ENCODE data around the gene ANKRD24. TPM values are rescaled to one million over a fixed set of nuclear protein-coding genes. Genes with fewer than 3 reads are reported as not detected.

Gene ANKRD24
- total RNA-seq, 1 experiment from 2014 or later = 10.9 TPM

- no peak overlapping the region for H3K4me3 ChIP-seq (ENCODE audit: low read depth, low read length, poor library complexity, severe bottlenecking)
- POLR2A ChIA-PET (ENCODE audit: low non-redundant PET) = no interaction called here
- BruUV-seq (replicated peaks) = no TSS peak
- no peaks in the 10 kb centered on the region for H3K9me3 ChIP-seq (ENCODE audit: low read depth, low read length, poor library complexity, severe bottlenecking)
- intact Hi-C loops (cut with micrococcal nuclease; ENCODE audit: unreplicated experiment) = no loop called here
- peaks cover 4% of the 10 kb centered on the region for H3K4me1 ChIP-seq (ENCODE audit: insufficient read depth, low read length, poor library complexity, severe bottlenecking)
- CTCF ChIA-PET = no interaction called here
- peaks cover 2% of the 10 kb centered on the region for H3K36me3 ChIP-seq (ENCODE audit: insufficient read depth, low read length, poor library complexity, severe bottlenecking)
- no peak overlapping the region for H3K27ac ChIP-seq (ENCODE audit: low read depth, low read length, poor library complexity, severe bottlenecking)
- no peak for TF ChIP-seq CTCF (conservative IDR thresholded peaks at IDR 0.05; ENCODE audit: low read depth, low read length)
- TF ChIP-seq EZH2 (IDR thresholded peaks at IDR 0.05; ENCODE audit: borderline replicate concordance, low read depth, low read length, poor library complexity, severe bottlenecking) = no peak
- H3K27me3 ChIP-seq (replicated peaks; ENCODE audit: insufficient read depth, low read depth, low read length, poor library complexity) = no peaks in the 10 kb centered on the region
- DNase-seq (ENCODE audit: low spot score) = no peak
Observed at GRCh38 chr19:4178990-4179389, 3.5 kb upstream of the ANKRD24 start.

- peaks cover 8% of the 10 kb centered on the region for H3K4me1 ChIP-seq (ENCODE audit: insufficient read depth, low read length, poor library complexity, severe bottlenecking)
- no TSS peak for BruUV-seq (replicated peaks)
- no peak for DNase-seq (ENCODE audit: low spot score)
- TF ChIP-seq EZH2 (IDR thresholded peaks at IDR 0.05; ENCODE audit: borderline replicate concordance, low read depth, low read length, poor library complexity, severe bottlenecking) (no peak), CTCF (conservative IDR thresholded peaks at IDR 0.05; ENCODE audit: low read depth, low read length) (no peak)
- ChIA-PET POLR2A (ENCODE audit: low non-redundant PET) (no interaction called here), CTCF (no interaction called here)
- peak overlapping the region; percentile 63 for H3K4me3 ChIP-seq (ENCODE audit: low read depth, low read length, poor library complexity, severe bottlenecking)
- peaks cover 2% of the 10 kb centered on the region for H3K36me3 ChIP-seq (ENCODE audit: insufficient read depth, low read length, poor library complexity, severe bottlenecking)
- no peaks in the 10 kb centered on the region for H3K27me3 ChIP-seq (replicated peaks; ENCODE audit: insufficient read depth, low read depth, low read length, poor library complexity)
- no peaks in the 10 kb centered on the region for H3K9me3 ChIP-seq (ENCODE audit: low read depth, low read length, poor library complexity, severe bottlenecking)
- H3K27ac ChIP-seq (ENCODE audit: low read depth, low read length, poor library complexity, severe bottlenecking) = no peak overlapping the region
- intact Hi-C loops (cut with micrococcal nuclease; ENCODE audit: unreplicated experiment) = no loop called here
Observed at GRCh38 chr19:4181053-4181508, 1.4 kb upstream of the ANKRD24 start.

- BruUV-seq (replicated peaks) = no TSS peak
- H3K36me3 ChIP-seq (ENCODE audit: insufficient read depth, low read length, poor library complexity, severe bottlenecking) = peaks cover 2% of the 10 kb centered on the region
- DNase-seq (ENCODE audit: low spot score) = peak; percentile 78
- TF ChIP-seq CTCF (conservative IDR thresholded peaks at IDR 0.05; ENCODE audit: low read depth, low read length) (no peak), EZH2 (IDR thresholded peaks at IDR 0.05; ENCODE audit: borderline replicate concordance, low read depth, low read length, poor library complexity, severe bottlenecking) (no peak)
- POLR2A ChIA-PET (ENCODE audit: low non-redundant PET) = no interaction called here
- no peaks in the 10 kb centered on the region for H3K27me3 ChIP-seq (replicated peaks; ENCODE audit: insufficient read depth, low read depth, low read length, poor library complexity)
- peaks cover 8% of the 10 kb centered on the region for H3K4me1 ChIP-seq (ENCODE audit: insufficient read depth, low read length, poor library complexity, severe bottlenecking)
- intact Hi-C loops (cut with micrococcal nuclease; ENCODE audit: unreplicated experiment) = no loop called here
- no peaks in the 10 kb centered on the region for H3K9me3 ChIP-seq (ENCODE audit: low read depth, low read length, poor library complexity, severe bottlenecking)
- H3K27ac ChIP-seq (ENCODE audit: low read depth, low read length, poor library complexity, severe bottlenecking) = no peak overlapping the region
- peak overlapping the region; percentile 63 for H3K4me3 ChIP-seq (ENCODE audit: low read depth, low read length, poor library complexity, severe bottlenecking)
- CTCF ChIA-PET = no interaction called here
Observed at GRCh38 chr19:4183967-4184717, 1.7 kb downstream of the ANKRD24 start.

All from A673 (cell line).